Measurements from ENCODE around the gene C17orf75.

C17orf75 gene

DNA sequence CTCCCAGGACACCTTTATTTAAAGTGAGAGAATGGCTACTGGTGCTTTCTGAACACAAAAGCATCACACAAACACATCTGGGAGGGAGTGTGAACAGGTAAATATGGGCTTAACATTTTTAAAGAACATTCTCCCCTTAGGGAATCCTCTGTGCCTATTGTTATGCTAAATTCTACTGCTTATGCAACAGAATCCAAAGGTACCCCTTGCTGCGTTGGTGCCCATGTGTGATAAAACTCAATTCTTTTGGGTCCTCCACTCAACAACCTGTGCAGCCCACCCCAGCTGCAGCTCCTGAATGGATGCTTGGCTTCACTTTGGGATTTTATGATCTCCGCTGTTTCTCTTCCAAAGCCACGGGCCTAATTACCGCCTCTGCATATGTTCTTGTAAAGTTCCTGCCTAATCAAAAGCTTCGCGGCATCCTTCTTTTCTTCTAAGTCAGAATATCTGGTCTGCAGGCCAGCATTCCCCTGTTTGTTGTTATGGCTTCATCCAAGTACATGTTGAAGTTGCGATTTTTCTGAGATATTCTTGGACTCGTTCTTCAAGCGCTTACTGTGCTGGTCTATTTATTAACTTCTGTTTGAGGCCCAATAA lies 52.4 kb downstream of the C17orf75 start:
- CTCF ChIA-PET, result no interaction called here
- POLR2A ChIA-PET (ENCODE audit: low non-redundant PET), result no interaction called here
- no peak for DNase-seq (ENCODE audit: low spot score)
- no peak overlapping the region for H3K27ac ChIP-seq
- TF ChIP-seq, protein P1, sequence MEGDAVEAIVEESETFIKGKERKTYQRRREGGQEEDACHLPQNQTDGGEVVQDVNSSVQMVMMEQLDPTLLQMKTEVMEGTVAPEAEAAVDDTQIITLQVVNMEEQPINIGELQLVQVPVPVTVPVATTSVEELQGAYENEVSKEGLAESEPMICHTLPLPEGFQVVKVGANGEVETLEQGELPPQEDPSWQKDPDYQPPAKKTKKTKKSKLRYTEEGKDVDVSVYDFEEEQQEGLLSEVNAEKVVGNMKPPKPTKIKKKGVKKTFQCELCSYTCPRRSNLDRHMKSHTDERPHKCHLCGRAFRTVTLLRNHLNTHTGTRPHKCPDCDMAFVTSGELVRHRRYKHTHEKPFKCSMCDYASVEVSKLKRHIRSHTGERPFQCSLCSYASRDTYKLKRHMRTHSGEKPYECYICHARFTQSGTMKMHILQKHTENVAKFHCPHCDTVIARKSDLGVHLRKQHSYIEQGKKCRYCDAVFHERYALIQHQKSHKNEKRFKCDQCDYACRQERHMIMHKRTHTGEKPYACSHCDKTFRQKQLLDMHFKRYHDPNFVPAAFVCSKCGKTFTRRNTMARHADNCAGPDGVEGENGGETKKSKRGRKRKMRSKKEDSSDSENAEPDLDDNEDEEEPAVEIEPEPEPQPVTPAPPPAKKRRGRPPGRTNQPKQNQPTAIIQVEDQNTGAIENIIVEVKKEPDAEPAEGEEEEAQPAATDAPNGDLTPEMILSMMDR (conservative IDR thresholded peaks at IDR 0.05; ENCODE audit: low read depth), result no peak

DNA sequence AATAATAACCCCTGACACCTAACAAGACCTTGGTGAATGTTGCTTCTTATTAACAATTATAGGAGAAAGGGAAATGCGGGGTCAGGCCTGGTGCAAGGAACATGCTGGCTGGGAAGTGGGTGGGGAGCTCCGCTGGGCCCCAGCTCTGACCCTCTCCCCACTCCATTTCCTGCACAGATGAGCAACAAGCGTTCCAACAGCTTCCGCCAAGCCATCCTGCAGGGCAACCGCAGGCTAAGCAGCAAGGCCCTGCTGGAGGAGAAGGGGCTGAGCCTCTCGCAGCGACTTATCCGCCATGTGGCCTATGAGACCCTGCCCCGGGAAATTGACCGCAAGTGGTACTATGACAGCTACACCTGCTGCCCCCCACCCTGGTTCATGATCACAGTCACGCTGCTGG lies 53.4 kb downstream of the C17orf75 start:
- ChIA-PET CTCF (no interaction called here), POLR2A (ENCODE audit: low non-redundant PET) (no interaction called here)
- TF ChIP-seq, protein P1 (conservative IDR thresholded peaks at IDR 0.05; ENCODE audit: low read depth), result no peak
- no peak overlapping the region for H3K27ac ChIP-seq
- DNase-seq (ENCODE audit: low spot score), result no peak

DNA sequence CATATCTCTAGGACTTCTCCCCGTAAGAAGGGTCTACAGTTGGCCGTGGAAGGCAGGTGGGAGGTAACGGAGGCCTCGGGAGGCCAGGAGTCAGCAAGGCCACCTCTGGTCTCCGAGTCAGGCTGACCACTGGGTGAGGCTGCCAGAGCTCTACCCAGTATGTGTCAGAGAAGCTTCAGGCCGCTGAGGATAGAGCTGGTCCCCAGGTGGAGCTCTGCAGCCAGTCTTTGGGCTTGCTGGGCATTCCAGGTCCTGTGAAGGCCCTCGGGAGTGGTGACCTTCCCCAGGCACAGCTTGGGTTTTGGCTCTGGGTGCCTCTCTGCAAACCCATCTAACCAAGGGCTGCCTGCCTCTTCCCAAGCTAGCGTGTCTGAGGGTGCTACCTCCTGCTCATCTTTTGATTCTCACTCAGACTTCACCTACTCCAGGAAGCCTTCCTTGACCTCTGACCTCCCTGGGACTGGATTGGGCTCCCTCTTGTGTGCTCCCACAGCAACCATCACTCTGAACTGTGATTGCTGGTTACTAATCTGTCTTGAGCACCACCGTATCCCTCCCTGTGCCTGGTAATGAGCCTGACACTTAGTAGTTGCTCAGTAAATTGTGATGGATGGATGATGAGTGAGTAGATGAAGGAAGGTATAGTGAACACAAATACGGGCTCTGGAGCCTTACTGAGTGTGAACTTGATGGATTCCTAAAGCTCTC lies 54.0 kb downstream of the C17orf75 start:
- no peak for DNase-seq (ENCODE audit: low spot score)
- H3K27ac ChIP-seq, result no peak overlapping the region
- ChIA-PET POLR2A (ENCODE audit: low non-redundant PET) (no interaction called here), CTCF (interaction anchor here (0.6 kb wide), 1 partner anchor 37 kb away, joined by 5 read pairs; no protein-coding TSS in a partner anchor)
- TF ChIP-seq, protein P1 (conservative IDR thresholded peaks at IDR 0.05; ENCODE audit: low read depth), result no peak

DNA sequence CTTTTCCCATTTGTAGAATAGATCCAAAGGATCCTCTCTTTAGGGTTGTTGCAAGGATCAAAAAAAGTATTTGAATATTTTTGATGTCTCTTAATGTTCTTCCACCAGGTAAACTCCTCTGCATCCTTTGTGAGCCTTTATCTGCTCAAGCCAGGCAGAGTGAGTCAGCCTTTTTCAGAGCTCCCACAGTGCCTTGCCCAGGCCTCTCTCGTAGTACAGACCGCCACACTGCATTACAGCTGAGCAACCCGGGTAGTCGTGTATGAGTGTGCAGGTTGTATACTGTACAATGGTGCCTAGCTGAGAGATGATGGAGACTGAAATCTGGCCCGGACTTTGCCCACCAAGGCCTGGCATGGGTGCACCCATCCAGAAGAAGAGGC lies 55.5 kb downstream of the C17orf75 start:
- TF ChIP-seq, protein P1 (conservative IDR thresholded peaks at IDR 0.05; ENCODE audit: low read depth), result no peak
- CTCF ChIA-PET, result no interaction called here
- H3K27ac ChIP-seq, result no peak overlapping the region
- DNase-seq (ENCODE audit: low spot score), result no peak
- POLR2A ChIA-PET (ENCODE audit: low non-redundant PET), result no interaction called here

DNA sequence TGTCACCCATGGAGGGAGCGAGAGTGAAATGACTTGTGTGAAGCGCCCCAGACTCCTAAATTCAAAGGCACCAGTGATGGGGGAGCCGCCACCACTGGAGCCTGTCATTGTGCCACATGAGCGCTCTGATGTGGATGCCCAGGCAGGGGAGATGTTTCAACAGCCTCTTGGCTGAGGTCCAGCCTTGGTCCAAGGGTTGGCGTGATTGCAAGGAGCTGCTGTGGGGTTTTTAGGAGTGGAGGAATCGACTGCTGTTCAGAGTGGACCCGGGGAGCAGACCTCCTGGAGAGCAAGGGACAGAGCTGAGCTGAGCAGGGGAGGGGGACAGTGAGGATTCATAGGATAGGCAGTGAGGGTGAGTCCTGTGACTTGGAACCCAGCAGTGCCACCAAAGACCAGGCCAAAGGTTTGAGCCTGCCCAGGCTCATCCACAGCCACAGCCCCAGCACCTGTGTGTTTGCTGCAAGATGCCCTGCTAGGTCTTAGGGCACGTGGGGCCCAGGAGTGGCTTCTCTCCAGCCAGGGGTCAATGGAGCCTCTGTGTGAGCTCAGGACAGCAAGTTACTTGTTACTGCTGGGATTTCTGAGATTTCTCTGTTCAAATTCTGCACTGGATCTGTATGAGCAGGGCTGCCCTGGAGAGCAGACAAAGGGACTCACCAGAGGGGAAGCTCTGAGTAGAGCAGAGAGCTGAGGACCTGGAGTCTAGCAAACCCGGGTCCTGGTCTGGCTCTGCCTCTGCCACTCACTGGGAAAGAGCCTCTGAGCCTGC lies 56.0 kb downstream of the C17orf75 start:
- TF ChIP-seq, protein P1 (conservative IDR thresholded peaks at IDR 0.05; ENCODE audit: low read depth), result no peak
- H3K27ac ChIP-seq, result no peak overlapping the region
- POLR2A ChIA-PET (ENCODE audit: low non-redundant PET), result no interaction called here
- CTCF ChIA-PET, result no interaction called here
- DNase-seq (ENCODE audit: low spot score), result no peak

DNA sequence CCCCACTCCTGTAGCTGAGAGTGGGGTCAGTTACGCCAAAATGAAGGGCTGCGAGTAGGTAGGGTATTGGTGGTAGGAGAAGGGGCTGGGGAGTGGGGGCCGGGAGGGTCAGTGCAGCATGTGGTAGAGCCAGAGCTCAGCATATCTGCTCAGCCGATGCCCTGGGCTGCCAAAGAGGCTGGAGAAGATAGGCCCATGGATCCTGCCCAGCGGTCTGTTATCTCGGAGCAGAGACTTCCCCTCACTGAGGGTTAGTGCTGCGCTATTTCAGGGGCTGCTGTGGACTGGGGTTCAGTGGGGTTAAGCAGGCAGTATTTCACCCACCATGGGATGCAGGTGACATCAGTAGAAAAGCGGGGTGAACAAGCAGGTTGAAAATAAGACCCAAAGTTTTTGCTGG lies 56.7 kb downstream of the C17orf75 start:
- no peak for DNase-seq (ENCODE audit: low spot score)
- no peak overlapping the region for H3K27ac ChIP-seq
- TF ChIP-seq, protein P1 (conservative IDR thresholded peaks at IDR 0.05; ENCODE audit: low read depth), result no peak
- CTCF ChIA-PET, result no interaction called here
- POLR2A ChIA-PET (ENCODE audit: low non-redundant PET), result no interaction called here

All from RWPE1 (cell line).